Activated T-cell treated with anti-CD3 and anti-CD28 coated beads, Interleukin-2, amount 50 U/mL, for 24 hours (primary cell): ENCODE results near the gene CAMLG.
"Not testable (repeated sequence)": the region's sequence is repeated elsewhere in the genome, so short reads cannot be mapped to it uniquely, and the experiment has no call there.

Experiments
- DNase-seq: peaks from one replicate; pipeline ENCODE4 v3.0.0-alpha.2; 2020
- H3K27ac Mint-ChIP-seq: 2 replicates; pipeline ENCODE4 v1.8.0; 2020; ENCODE audit warnings: mild to moderate bottlenecking, mixed read lengths
- H3K27me3 Mint-ChIP-seq: 2 replicates; pipeline ENCODE4 v1.8.0; 2020; ENCODE audit warnings: mixed read lengths
- H3K36me3 Mint-ChIP-seq: 2 replicates; pipeline ENCODE4 v1.8.0; 2020; ENCODE audit warnings: low read depth, mixed read lengths
- H3K4me1 Mint-ChIP-seq: 2 replicates; pipeline ENCODE4 v1.8.0; 2020; ENCODE audit warnings: low read depth, mixed read lengths
- H3K4me3 Mint-ChIP-seq: 2 replicates; pipeline ENCODE4 v1.8.0; 2020; ENCODE audit warnings: mild to moderate bottlenecking, moderate library complexity, mixed read lengths
- H3K9me3 Mint-ChIP-seq: 2 replicates; pipeline ENCODE4 v1.8.0; 2020; ENCODE audit warnings: mixed read lengths

The CAMLG gene

DNA sequence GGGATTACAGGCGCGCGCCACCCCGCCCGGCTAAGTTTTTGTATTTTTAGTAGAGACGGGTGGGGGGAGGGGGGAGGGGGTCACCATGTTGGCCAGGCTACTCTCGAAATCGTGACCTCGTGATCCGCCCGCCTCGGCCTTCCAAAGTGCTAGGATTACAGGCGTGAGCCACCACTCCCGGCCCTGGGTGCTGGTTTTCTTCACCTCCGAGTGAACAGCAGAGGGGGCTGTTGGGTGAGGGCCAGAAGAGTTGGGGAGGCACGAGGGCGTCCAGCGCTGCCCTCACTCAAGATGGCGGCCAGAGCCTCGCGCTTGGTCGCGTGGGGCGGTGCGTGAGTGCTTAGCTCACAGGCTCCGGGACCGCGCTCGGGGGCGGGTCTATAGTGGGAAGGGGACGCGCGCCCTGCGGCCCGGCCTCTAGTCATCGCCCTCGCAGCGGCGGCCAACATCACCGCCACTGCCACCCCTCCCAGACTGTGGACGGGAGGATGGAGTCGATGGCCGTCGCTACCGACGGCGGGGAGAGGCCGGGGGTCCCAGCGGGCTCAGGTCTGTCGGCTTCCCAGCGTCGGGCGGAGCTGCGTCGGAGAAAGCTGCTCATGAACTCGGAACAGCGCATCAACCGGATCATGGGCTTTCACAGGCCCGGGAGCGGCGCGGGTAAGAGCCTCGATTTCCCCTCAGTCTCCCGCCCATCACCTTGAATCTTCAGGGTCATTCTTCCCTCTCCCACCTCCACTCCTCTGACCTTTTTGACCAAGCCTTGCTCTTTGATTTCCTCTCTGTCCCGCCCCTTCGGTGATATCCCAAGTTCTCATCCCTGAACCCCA, at the start of gene CAMLG:
Gene CAMLG (plus strand): TSS at position 416 of the 830 bp plus-strand sequence. CDS start 73 bp downstream, at position 489.
- Mint-ChIP-seq H3K27me3 (no peaks in the 10 kb centered on the region), H3K27ac (peak within 1 kb of the TSS; percentile 94), H3K36me3 (peaks cover 43% of the 10 kb centered on the region), H3K4me1 (peaks cover 33% of the 10 kb centered on the region), H3K4me3 (peak within 1 kb of the TSS; percentile 95), H3K9me3 (no peaks in the 10 kb centered on the region)
- peak; percentile 97 for DNase-seq

DNA sequence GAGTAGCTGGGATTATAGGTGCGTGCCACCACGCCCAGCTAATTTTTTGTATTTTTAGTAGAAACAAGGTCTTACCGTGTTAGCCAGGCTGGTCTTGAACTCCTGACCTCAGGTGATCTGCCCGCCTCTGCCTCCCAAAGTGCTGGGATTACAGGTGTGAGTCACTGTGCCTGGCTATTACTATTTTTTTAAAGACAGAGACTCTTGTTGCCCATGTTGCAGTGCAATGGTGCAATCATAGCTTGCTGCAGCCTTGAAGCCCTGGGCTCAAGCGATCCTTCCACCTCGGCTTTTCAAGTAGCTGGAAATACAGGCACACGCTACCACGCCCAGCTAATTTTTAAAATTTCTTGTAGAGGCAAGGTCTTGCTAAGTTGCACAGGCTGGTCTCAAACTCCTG, 48.2 kb upstream of the CAMLG start:
- not testable (repeated sequence) for H3K9me3 Mint-ChIP-seq, H3K27ac Mint-ChIP-seq, H3K4me3 Mint-ChIP-seq, DNase-seq, H3K27me3 Mint-ChIP-seq, H3K4me1 Mint-ChIP-seq
- H3K36me3 Mint-ChIP-seq = peaks cover 88% of the 10 kb centered on the region

DNA sequence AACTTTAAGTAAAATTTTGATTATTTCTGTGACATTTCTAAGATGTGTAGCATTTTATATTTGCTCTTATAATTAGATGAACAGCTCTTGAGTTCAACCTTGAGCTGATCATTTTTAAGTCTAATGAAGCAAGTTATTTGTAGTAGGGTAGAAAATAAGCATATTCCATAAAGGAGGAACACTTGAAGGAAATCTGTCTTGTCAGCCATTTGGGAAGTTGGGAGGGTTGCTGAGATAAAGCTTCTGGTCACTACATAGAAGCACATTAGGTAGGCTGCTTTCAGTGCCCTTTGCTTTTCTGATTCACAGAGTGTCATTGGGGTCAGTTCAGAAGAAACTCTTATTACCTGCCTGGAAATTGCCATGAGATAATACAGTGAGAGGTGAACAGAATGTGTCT, 45.6 kb upstream of the CAMLG start:
- peaks cover 72% of the 10 kb centered on the region for H3K36me3 Mint-ChIP-seq
- H3K9me3 Mint-ChIP-seq = no peaks in the 10 kb centered on the region
- H3K27ac Mint-ChIP-seq = no peak overlapping the region
- H3K4me3 Mint-ChIP-seq = no peak overlapping the region
- no peaks in the 10 kb centered on the region for H3K4me1 Mint-ChIP-seq
- no peak for DNase-seq
- H3K27me3 Mint-ChIP-seq = no peaks in the 10 kb centered on the region

DNA sequence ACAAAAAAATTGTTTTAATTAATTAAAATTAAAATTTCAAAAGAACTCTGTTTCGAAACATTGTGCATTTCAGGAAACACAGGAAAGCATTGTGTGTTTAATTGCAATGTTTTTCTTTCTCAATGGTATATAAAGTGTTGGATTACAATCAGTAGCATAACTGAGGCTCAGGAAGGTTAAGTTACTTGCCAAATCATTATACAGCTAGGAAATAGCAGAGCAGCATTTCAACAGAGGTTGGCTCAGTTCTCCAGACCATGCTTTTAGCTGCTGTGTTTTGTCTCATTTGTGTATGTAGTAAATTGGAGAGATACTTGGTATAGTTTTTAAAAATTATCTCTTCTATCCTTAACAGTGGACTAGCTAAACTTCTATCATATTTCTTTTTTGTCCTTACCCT, 30.0 kb upstream of the CAMLG start:
- no peaks in the 10 kb centered on the region for H3K9me3 Mint-ChIP-seq
- H3K36me3 Mint-ChIP-seq = peaks cover 71% of the 10 kb centered on the region
- no peaks in the 10 kb centered on the region for H3K4me1 Mint-ChIP-seq
- no peak overlapping the region for H3K4me3 Mint-ChIP-seq
- H3K27ac Mint-ChIP-seq = no peak overlapping the region
- no peak for DNase-seq
- H3K27me3 Mint-ChIP-seq = no peaks in the 10 kb centered on the region

DNA sequence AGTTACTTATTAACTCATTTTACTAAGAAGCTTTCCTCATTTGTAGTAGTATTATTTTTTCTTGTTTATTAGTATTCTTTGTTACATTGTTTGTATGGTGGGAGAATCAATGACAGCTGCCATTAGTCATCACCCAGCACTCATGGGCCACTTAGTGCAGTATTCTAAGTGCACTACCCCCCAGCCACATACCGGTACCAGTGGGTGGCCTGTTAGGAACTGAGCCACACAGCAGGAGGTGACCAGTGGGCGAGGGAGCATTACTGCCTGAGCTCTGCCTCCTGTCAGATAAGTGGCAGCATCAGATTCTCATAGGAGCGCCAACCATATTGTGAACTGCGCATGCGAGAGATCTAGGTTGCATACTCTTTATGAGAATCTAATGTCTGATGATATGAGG, 24.2 kb upstream of the CAMLG start:
- H3K27ac Mint-ChIP-seq = no peak overlapping the region
- H3K4me3 Mint-ChIP-seq = no peak overlapping the region
- H3K36me3 Mint-ChIP-seq = peaks cover 69% of the 10 kb centered on the region

DNA sequence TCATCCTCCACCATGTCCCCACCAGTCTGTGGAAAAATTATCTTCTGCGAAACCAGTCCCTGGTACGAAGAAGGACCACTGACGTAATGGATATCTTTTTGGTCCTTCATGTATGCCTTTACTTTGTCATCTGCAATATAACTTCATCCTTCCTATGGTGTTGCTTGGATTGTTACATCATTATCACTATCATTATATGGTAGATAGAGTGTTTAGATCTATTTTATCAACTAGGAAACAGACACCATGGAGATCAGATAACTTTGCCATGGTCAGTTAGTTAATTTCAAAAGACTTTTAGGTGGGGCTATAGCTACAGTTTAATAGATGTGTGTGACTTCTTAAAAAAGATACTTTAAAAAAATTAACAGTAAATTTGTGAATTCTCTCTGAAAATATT, 23.8 kb upstream of the CAMLG start:
- no peaks in the 10 kb centered on the region for H3K4me1 Mint-ChIP-seq
- peaks cover 70% of the 10 kb centered on the region for H3K36me3 Mint-ChIP-seq
- no peak overlapping the region for H3K4me3 Mint-ChIP-seq
- no peak overlapping the region for H3K27ac Mint-ChIP-seq
- DNase-seq = no peak
- H3K27me3 Mint-ChIP-seq = no peaks in the 10 kb centered on the region
- H3K9me3 Mint-ChIP-seq = no peaks in the 10 kb centered on the region

More for the DNA sequence above, 24.2 kb upstream of the CAMLG start:
- H3K9me3 Mint-ChIP-seq = no peaks in the 10 kb centered on the region
- no peaks in the 10 kb centered on the region for H3K27me3 Mint-ChIP-seq
- no peaks in the 10 kb centered on the region for H3K4me1 Mint-ChIP-seq
- DNase-seq = no peak

DNA sequence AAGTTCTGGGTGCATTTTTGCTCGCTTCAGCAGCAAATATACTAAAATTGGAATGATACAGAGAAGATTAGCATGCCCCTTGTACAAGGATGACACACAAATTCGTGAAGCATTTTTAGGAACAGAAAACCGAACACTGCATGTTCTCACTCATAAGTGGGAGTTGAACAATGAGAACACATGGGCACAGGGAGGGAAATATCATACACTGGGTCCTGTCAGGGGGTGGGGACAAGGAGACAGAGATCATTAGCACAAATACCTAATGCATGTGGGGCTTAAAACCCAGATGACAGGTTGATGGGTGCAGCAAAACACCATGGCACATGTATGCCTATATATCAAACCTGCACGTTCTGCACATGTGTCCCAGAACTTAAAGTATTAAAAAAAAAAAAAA, 22.9 kb upstream of the CAMLG start:
- not testable (repeated sequence) for H3K4me3 Mint-ChIP-seq, H3K9me3 Mint-ChIP-seq
- peak overlapping the region; percentile 50 for H3K27ac Mint-ChIP-seq

DNA sequence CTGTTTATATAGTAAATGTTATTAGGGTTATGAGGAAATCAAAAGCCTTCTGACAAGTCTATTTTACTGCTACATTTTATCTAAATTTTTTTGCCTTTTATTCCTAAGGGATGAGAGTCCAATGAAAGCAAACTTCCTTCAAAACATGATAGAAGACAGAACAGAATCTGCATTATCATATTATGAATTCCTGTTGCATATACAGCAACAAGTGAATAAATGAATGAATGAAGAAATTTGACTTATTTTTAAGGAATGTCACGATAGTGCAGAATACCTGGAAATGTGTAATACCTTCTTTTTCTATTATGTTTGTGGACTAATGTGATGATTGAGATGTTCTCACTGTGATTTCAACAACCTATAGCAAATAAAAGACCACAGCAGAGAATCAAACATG, 13.5 kb upstream of the CAMLG start:
- no peak overlapping the region for H3K27ac Mint-ChIP-seq
- DNase-seq = no peak
- H3K36me3 Mint-ChIP-seq = peaks cover 58% of the 10 kb centered on the region
- H3K4me1 Mint-ChIP-seq = no peaks in the 10 kb centered on the region
- H3K4me3 Mint-ChIP-seq = no peak overlapping the region
- H3K9me3 Mint-ChIP-seq = no peaks in the 10 kb centered on the region
- H3K27me3 Mint-ChIP-seq = no peaks in the 10 kb centered on the region

More for the DNA sequence above, 22.9 kb upstream of the CAMLG start:
- not testable (repeated sequence) for DNase-seq, H3K27me3 Mint-ChIP-seq, H3K4me1 Mint-ChIP-seq
- H3K36me3 Mint-ChIP-seq = peaks cover 68% of the 10 kb centered on the region

DNA sequence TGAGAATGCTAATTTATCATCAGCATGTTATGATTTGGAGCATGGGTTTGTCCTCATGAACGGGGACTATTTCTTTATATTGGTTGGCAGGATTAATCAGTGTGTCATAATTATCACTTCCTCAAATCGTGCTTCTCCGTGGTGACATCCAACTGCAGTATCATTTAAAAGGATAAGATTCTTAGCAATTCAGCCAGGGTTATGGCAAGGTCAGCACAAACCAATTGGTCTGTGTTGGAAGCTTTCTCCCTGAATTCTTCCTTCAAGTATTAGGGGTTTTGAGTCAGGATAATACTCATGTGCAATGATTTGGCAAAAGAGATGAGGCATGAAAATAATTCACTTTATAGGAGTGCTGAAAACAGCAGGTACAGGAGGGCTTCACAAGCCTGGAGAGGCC, 5.5 kb upstream of the CAMLG start:
- H3K36me3 Mint-ChIP-seq = no peaks in the 10 kb centered on the region
- no peaks in the 10 kb centered on the region for H3K9me3 Mint-ChIP-seq
- no peak for DNase-seq
- no peak overlapping the region for H3K4me3 Mint-ChIP-seq
- no peak overlapping the region for H3K27ac Mint-ChIP-seq
- no peaks in the 10 kb centered on the region for H3K27me3 Mint-ChIP-seq
- peaks cover 6% of the 10 kb centered on the region for H3K4me1 Mint-ChIP-seq

DNA sequence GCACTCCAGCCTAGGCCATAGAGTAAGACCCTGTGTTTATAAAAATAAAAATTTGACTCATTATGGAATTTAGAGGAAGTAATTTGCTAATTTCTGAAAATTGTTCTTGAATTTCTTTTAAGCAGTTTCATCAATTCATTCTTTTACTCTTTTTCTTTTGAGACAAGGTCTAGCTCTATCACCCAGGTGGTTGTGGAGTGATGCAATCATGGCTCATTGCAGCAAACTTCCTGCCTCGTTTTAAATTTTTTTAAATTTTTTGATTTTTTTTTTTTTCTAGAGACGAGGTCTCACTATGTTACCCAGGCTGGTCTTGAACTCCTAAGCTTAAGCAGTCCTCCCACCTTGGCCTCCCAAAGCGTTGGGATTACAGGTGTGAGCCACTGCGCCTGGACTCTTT, 3.1 kb upstream of the CAMLG start:
- Mint-ChIP-seq H3K27ac (no peak overlapping the region), H3K9me3 (no peaks in the 10 kb centered on the region), H3K4me3 (no peak overlapping the region), H3K4me1 (peaks cover 16% of the 10 kb centered on the region), H3K36me3 (peaks cover 16% of the 10 kb centered on the region), H3K27me3 (no peaks in the 10 kb centered on the region)
- DNase-seq = no peak

DNA sequence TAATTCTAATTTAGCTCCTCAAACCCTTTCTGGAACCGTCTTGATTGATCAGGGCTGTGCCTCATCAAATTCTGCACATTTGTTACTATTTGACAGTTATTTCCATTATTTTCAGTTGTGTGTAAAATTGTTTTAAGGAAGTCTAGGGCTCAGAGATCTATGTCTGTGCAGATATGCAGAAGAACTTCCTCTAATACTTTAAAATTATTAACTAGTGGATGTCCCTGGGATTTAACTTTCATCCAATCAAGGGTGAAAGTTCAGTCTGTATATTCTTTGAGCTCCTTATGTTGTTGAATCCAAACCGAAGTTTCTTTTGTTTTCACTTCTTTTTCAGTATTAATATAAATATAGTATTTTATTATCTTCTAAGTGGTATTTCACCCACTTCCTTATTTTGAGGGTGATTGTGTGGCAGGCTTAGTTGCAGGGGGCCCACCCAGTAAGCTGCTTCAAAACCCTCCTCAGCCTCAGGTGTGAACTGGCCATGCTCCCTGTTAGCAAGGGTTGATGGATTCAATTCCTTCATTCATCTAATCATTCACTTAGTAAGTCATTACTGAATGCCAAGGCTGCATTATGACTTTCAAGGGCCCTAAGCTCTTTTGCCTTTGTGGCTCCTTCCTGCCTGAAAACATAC, 2.1 kb upstream of the CAMLG start:
- no peak for DNase-seq
- no peak overlapping the region for H3K4me3 Mint-ChIP-seq
- no peak overlapping the region for H3K27ac Mint-ChIP-seq
- no peaks in the 10 kb centered on the region for H3K9me3 Mint-ChIP-seq
- peaks cover 26% of the 10 kb centered on the region for H3K36me3 Mint-ChIP-seq
- peaks cover 27% of the 10 kb centered on the region for H3K4me1 Mint-ChIP-seq
- no peaks in the 10 kb centered on the region for H3K27me3 Mint-ChIP-seq

DNA sequence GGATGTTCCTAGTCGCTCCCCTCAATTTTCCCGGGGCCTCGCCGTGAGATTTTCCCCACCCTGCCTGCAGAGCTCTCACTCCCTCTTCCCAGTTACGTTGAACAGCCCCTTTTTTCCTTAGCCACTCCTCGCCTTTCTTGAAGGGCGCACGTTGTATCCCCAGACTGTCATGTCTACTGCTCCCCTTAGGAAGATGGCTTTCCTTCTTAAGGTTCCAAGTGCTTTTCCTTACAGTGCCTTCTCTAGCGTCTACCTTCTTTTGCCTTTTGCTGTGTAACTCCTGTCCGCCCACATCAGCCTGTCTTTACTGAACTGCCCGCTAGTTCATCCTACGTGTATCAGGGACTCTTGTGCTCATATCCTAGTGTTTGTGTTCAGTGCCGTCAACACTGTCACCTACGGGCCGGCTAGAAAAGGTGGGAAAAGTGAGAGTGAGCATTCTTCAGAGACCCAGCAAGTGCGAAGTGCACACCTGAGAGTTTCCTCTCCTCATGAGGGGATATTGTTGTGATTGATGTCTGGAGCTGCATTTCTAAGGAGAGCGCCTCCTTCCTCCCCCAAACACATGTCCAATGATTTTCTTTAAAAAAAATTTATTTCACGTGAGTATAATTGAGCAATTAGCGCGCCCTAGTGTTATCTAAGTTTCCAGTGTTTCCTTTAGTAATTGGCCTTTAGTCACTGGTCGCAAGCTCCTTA, 764 bp downstream of the CAMLG start:
- Mint-ChIP-seq H3K4me1 (peaks cover 35% of the 10 kb centered on the region), H3K36me3 (peaks cover 47% of the 10 kb centered on the region), H3K4me3 (peak overlapping the region; percentile 95), H3K9me3 (no peaks in the 10 kb centered on the region), H3K27ac (peak overlapping the region; percentile 94), H3K27me3 (no peaks in the 10 kb centered on the region)
- peak; percentile 50 for DNase-seq

DNA sequence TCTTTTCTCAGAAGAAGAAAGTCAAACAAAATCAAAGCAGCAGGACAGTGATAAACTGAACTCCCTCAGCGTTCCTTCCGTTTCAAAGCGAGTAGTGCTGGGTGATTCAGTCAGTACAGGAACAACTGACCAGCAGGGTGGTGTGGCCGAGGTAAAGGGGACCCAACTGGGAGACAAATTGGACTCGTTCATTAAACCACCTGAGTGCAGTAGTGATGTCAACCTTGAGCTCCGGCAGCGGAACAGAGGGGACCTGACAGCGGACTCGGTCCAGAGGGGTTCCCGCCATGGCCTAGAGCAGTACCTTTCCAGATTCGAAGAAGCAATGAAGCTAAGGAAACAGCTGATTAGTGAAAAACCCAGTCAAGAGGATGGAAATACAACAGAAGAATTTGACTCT, 2.7 kb downstream of the CAMLG start:
- peaks cover 54% of the 10 kb centered on the region for H3K36me3 Mint-ChIP-seq
- no peaks in the 10 kb centered on the region for H3K27me3 Mint-ChIP-seq
- H3K4me3 Mint-ChIP-seq = no peak overlapping the region
- H3K4me1 Mint-ChIP-seq = peaks cover 35% of the 10 kb centered on the region
- no peak for DNase-seq
- H3K9me3 Mint-ChIP-seq = no peaks in the 10 kb centered on the region
- H3K27ac Mint-ChIP-seq = no peak overlapping the region

DNA sequence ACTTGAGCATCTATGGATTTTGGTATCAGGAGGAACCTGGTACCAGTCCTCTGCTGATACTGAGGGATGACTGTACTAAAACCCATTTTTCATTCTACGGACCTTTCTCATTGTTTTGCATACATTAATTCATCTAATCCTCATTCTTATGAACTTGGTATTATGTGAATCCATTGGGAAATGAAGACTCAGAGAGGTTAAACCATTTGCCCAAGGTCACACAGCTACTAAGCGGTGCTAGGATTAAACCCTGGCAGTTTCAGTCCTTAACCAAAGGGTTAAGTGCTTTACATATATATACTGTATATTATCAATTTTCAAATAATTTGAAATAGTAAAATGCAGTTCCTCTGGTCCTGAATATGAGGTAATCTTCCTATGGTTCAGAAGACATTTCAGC, 3.8 kb downstream of the CAMLG start:
- H3K27ac Mint-ChIP-seq = no peak overlapping the region
- H3K4me1 Mint-ChIP-seq = peaks cover 35% of the 10 kb centered on the region
- no peak overlapping the region for H3K4me3 Mint-ChIP-seq
- no peak for DNase-seq
- H3K9me3 Mint-ChIP-seq = no peaks in the 10 kb centered on the region
- H3K36me3 Mint-ChIP-seq = peaks cover 56% of the 10 kb centered on the region
- no peaks in the 10 kb centered on the region for H3K27me3 Mint-ChIP-seq

DNA sequence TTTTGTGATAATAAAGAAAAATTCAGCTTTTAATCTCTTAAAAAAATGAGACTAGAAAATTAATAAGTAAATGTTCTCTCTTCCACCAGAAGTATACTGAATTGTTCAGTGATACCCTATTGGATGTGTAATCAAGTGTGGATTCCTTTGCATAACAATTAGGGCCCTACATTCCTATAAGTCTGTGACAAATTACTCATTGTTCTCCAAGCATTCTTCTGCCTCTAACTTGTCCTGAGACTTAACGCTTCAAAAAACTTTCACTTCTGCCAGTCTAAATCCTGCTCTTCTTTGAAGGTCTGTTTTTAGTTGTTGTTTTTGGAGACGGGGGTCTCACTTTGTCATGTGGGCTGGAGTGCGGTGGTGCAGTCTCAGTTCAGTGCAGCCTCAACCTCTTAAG, 11.1 kb downstream of the CAMLG start:
- Mint-ChIP-seq H3K36me3 (peaks cover 36% of the 10 kb centered on the region), H3K4me3 (no peak overlapping the region), H3K4me1 (no peaks in the 10 kb centered on the region)

More for the DNA sequence above, 11.1 kb downstream of the CAMLG start:
- no peaks in the 10 kb centered on the region for H3K9me3 Mint-ChIP-seq
- H3K27me3 Mint-ChIP-seq = no peaks in the 10 kb centered on the region
- H3K27ac Mint-ChIP-seq = peak overlapping the region; percentile 18
- DNase-seq = no peak
